ENCODE results near the gene CCL1.

Gene CCL1

GRCh38 chr17:34354637-34355036 lies 8.4 kb downstream of the CCL1 start:
- no peak overlapping the region for H2BK120ac ChIP-seq (ENCODE audit: insufficient read depth, low read length, poor library complexity)
- no peaks in the 10 kb centered on the region for H3K79me1 ChIP-seq (ENCODE audit: low read length)
- no peak overlapping the region for H3K27ac ChIP-seq (ENCODE audit: low read depth, low read length)
- H3K27me3 ChIP-seq (ENCODE audit: insufficient read depth, low read length) = no peaks in the 10 kb centered on the region
- no peak overlapping the region for H2AFZ ChIP-seq (ENCODE audit: insufficient read depth, low read length, poor library complexity)
- no peak overlapping the region for H2AK5ac ChIP-seq (ENCODE audit: low read length)
- no peak overlapping the region for H4K8ac ChIP-seq (ENCODE audit: low read depth, low read length)
- H3K79me2 ChIP-seq (ENCODE audit: control insufficient read depth, insufficient read depth, low read length, poor library complexity) = no peaks in the 10 kb centered on the region
- H3K4me3 ChIP-seq (ENCODE audit: low read depth, low read length) = no peak overlapping the region
- H3K9me3 ChIP-seq (ENCODE audit: insufficient read depth, low read depth, low read length) = no peaks in the 10 kb centered on the region
- H3K14ac ChIP-seq (ENCODE audit: low read length) = no peak overlapping the region
- H3K36me3 ChIP-seq (ENCODE audit: control insufficient read depth in 1 of 2, insufficient read depth in 2 of 2, low read length in 2 of 2) = no peaks in the 10 kb centered on the region
- no peaks in the 10 kb centered on the region for H3K4me1 ChIP-seq (ENCODE audit: control insufficient read depth in 1 of 2, insufficient read depth in 2 of 2, low read length in 2 of 2)
- H3K4me2 ChIP-seq (ENCODE audit: low read length) = no peak overlapping the region
- H3K4ac ChIP-seq (ENCODE audit: low read depth, low read length) = no peak overlapping the region
- H3K23ac ChIP-seq (ENCODE audit: low read length) = no peak overlapping the region
- no peak overlapping the region for H2BK12ac ChIP-seq (ENCODE audit: low read length)
- no peak overlapping the region for H3K9ac ChIP-seq (ENCODE audit: low read length)
- H4K12ac ChIP-seq (ENCODE audit: low read depth, low read length) = no peak overlapping the region
- DNase-seq = no peak
- H2BK5ac ChIP-seq (ENCODE audit: low read depth, low read length, poor library complexity) = no peak overlapping the region
- H4K91ac ChIP-seq (ENCODE audit: low read depth, low read length) = no peak overlapping the region
- H3K18ac ChIP-seq (ENCODE audit: low read length) = no peak overlapping the region

- H3K14ac ChIP-seq (ENCODE audit: low read length) = no peak overlapping the region
- H3K4me2 ChIP-seq (ENCODE audit: low read length) = no peak overlapping the region
- no peak overlapping the region for H4K12ac ChIP-seq (ENCODE audit: low read depth, low read length)
- no peak overlapping the region for H4K91ac ChIP-seq (ENCODE audit: low read depth, low read length)
- H3K4ac ChIP-seq (ENCODE audit: low read depth, low read length) = no peak overlapping the region
- H2AFZ ChIP-seq (ENCODE audit: insufficient read depth, low read length, poor library complexity) = no peak overlapping the region
- H3K23ac ChIP-seq (ENCODE audit: low read length) = no peak overlapping the region
- H3K79me1 ChIP-seq (ENCODE audit: low read length) = no peaks in the 10 kb centered on the region
- H3K36me3 ChIP-seq (ENCODE audit: control insufficient read depth in 1 of 2, insufficient read depth in 2 of 2, low read length in 2 of 2) = no peaks in the 10 kb centered on the region
- DNase-seq = no peak
- H3K4me3 ChIP-seq (ENCODE audit: low read depth, low read length) = no peak overlapping the region
- H3K18ac ChIP-seq (ENCODE audit: low read length) = no peak overlapping the region
- no peak overlapping the region for H2AK5ac ChIP-seq (ENCODE audit: low read length)
- no peak overlapping the region for H4K8ac ChIP-seq (ENCODE audit: low read depth, low read length)
- H2BK12ac ChIP-seq (ENCODE audit: low read length) = no peak overlapping the region
- H3K27me3 ChIP-seq (ENCODE audit: insufficient read depth, low read length) = no peaks in the 10 kb centered on the region
- no peaks in the 10 kb centered on the region for H3K79me2 ChIP-seq (ENCODE audit: control insufficient read depth, insufficient read depth, low read length, poor library complexity)
- H2BK5ac ChIP-seq (ENCODE audit: low read depth, low read length, poor library complexity) = no peak overlapping the region
- no peak overlapping the region for H3K27ac ChIP-seq (ENCODE audit: low read depth, low read length)
- no peaks in the 10 kb centered on the region for H3K9me3 ChIP-seq (ENCODE audit: insufficient read depth, low read depth, low read length)
- H3K9ac ChIP-seq (ENCODE audit: low read length) = no peak overlapping the region
- no peaks in the 10 kb centered on the region for H3K4me1 ChIP-seq (ENCODE audit: control insufficient read depth in 1 of 2, insufficient read depth in 2 of 2, low read length in 2 of 2)
- H2BK120ac ChIP-seq (ENCODE audit: insufficient read depth, low read length, poor library complexity) = no peak overlapping the region
Measured at GRCh38 chr17:34352191-34352590, 10.8 kb downstream of the CCL1 start.

- H3K4ac ChIP-seq (ENCODE audit: low read depth, low read length) = no peak overlapping the region
- H2BK5ac ChIP-seq (ENCODE audit: low read depth, low read length, poor library complexity) = no peak overlapping the region
- no peaks in the 10 kb centered on the region for H3K79me2 ChIP-seq (ENCODE audit: control insufficient read depth, insufficient read depth, low read length, poor library complexity)
- no peak overlapping the region for H2BK120ac ChIP-seq (ENCODE audit: insufficient read depth, low read length, poor library complexity)
- no peaks in the 10 kb centered on the region for H3K36me3 ChIP-seq (ENCODE audit: control insufficient read depth in 1 of 2, insufficient read depth in 2 of 2, low read length in 2 of 2)
- H3K4me2 ChIP-seq (ENCODE audit: low read length) = no peak overlapping the region
- no peak overlapping the region for H2BK12ac ChIP-seq (ENCODE audit: low read length)
- no CpG with 5 or more reads among the region's 1 CpG for WGBS (ENCODE audit: extremely low coverage, insufficient coverage, insufficient read length)
- H2AK5ac ChIP-seq (ENCODE audit: low read length) = no peak overlapping the region
- no peaks in the 10 kb centered on the region for H3K9me3 ChIP-seq (ENCODE audit: insufficient read depth, low read depth, low read length)
- H3K23ac ChIP-seq (ENCODE audit: low read length) = no peak overlapping the region
- H3K79me1 ChIP-seq (ENCODE audit: low read length) = no peaks in the 10 kb centered on the region
- H4K8ac ChIP-seq (ENCODE audit: low read depth, low read length) = no peak overlapping the region
- H3K27me3 ChIP-seq (ENCODE audit: insufficient read depth, low read length) = no peaks in the 10 kb centered on the region
- DNase-seq = no peak
- H3K14ac ChIP-seq (ENCODE audit: low read length) = no peak overlapping the region
- H3K27ac ChIP-seq (ENCODE audit: low read depth, low read length) = no peak overlapping the region
- no peak overlapping the region for H4K12ac ChIP-seq (ENCODE audit: low read depth, low read length)
- no peak overlapping the region for H3K9ac ChIP-seq (ENCODE audit: low read length)
- H4K91ac ChIP-seq (ENCODE audit: low read depth, low read length) = no peak overlapping the region
- no peaks in the 10 kb centered on the region for H3K4me1 ChIP-seq (ENCODE audit: control insufficient read depth in 1 of 2, insufficient read depth in 2 of 2, low read length in 2 of 2)
- no peak overlapping the region for H3K4me3 ChIP-seq (ENCODE audit: low read depth, low read length)
- no peak overlapping the region for H3K18ac ChIP-seq (ENCODE audit: low read length)
- no peak overlapping the region for H2AFZ ChIP-seq (ENCODE audit: insufficient read depth, low read length, poor library complexity)
Measured at GRCh38 chr17:34351096-34351495, 11.9 kb downstream of the CCL1 start.

- Histone ChIP-seq H2BK12ac (ENCODE audit: low read length) (no peak overlapping the region), H2AFZ (ENCODE audit: insufficient read depth, low read length, poor library complexity) (no peak overlapping the region), H4K8ac (ENCODE audit: low read depth, low read length) (no peak overlapping the region), H3K27me3 (ENCODE audit: insufficient read depth, low read length) (no peaks in the 10 kb centered on the region), H2BK120ac (ENCODE audit: insufficient read depth, low read length, poor library complexity) (no peak overlapping the region), H4K12ac (ENCODE audit: low read depth, low read length) (no peak overlapping the region), H2AK5ac (ENCODE audit: low read length) (no peak overlapping the region), H3K4me1 (ENCODE audit: control insufficient read depth in 1 of 2, insufficient read depth in 2 of 2, low read length in 2 of 2) (no peaks in the 10 kb centered on the region), H4K91ac (ENCODE audit: low read depth, low read length) (no peak overlapping the region), H3K14ac (ENCODE audit: low read length) (no peak overlapping the region), H3K9me3 (ENCODE audit: insufficient read depth, low read depth, low read length) (no peaks in the 10 kb centered on the region), H3K79me2 (ENCODE audit: control insufficient read depth, insufficient read depth, low read length, poor library complexity) (no peaks in the 10 kb centered on the region), H3K4ac (ENCODE audit: low read depth, low read length) (no peak overlapping the region), H3K79me1 (ENCODE audit: low read length) (no peaks in the 10 kb centered on the region), H2BK5ac (ENCODE audit: low read depth, low read length, poor library complexity) (no peak overlapping the region), H3K18ac (ENCODE audit: low read length) (no peak overlapping the region), H3K36me3 (ENCODE audit: control insufficient read depth in 1 of 2, insufficient read depth in 2 of 2, low read length in 2 of 2) (no peaks in the 10 kb centered on the region), H3K27ac (ENCODE audit: low read depth, low read length) (no peak overlapping the region), H3K23ac (ENCODE audit: low read length) (no peak overlapping the region), H3K4me3 (ENCODE audit: low read depth, low read length) (no peak overlapping the region), H3K4me2 (ENCODE audit: low read length) (no peak overlapping the region), H3K9ac (ENCODE audit: low read length) (no peak overlapping the region)
- WGBS (ENCODE audit: extremely low coverage, insufficient coverage, insufficient read length) = no CpG with 5 or more reads among the region's 4 CpGs
- DNase-seq = no peak
Measured at GRCh38 chr17:34349751-34350150, 13.3 kb downstream of the CCL1 start.

GRCh38 chr17:34347063-34347462 lies 16.0 kb downstream of the CCL1 start:
- Histone ChIP-seq H2BK5ac (ENCODE audit: low read depth, low read length, poor library complexity) (no peak overlapping the region), H3K4ac (ENCODE audit: low read depth, low read length) (no peak overlapping the region), H2AK5ac (ENCODE audit: low read length) (no peak overlapping the region), H4K8ac (ENCODE audit: low read depth, low read length) (no peak overlapping the region), H3K9me3 (ENCODE audit: insufficient read depth, low read depth, low read length) (no peaks in the 10 kb centered on the region), H3K4me2 (ENCODE audit: low read length) (no peak overlapping the region), H3K27ac (ENCODE audit: low read depth, low read length) (no peak overlapping the region), H3K9ac (ENCODE audit: low read length) (no peak overlapping the region), H3K18ac (ENCODE audit: low read length) (no peak overlapping the region), H3K27me3 (ENCODE audit: insufficient read depth, low read length) (no peaks in the 10 kb centered on the region), H2BK120ac (ENCODE audit: insufficient read depth, low read length, poor library complexity) (no peak overlapping the region), H3K4me1 (ENCODE audit: control insufficient read depth in 1 of 2, insufficient read depth in 2 of 2, low read length in 2 of 2) (no peaks in the 10 kb centered on the region), H4K12ac (ENCODE audit: low read depth, low read length) (no peak overlapping the region), H3K4me3 (ENCODE audit: low read depth, low read length) (no peak overlapping the region), H2BK12ac (ENCODE audit: low read length) (no peak overlapping the region), H3K36me3 (ENCODE audit: control insufficient read depth in 1 of 2, insufficient read depth in 2 of 2, low read length in 2 of 2) (no peaks in the 10 kb centered on the region), H3K79me1 (ENCODE audit: low read length) (no peaks in the 10 kb centered on the region), H3K14ac (ENCODE audit: low read length) (no peak overlapping the region), H4K91ac (ENCODE audit: low read depth, low read length) (no peak overlapping the region), H3K23ac (ENCODE audit: low read length) (no peak overlapping the region), H2AFZ (ENCODE audit: insufficient read depth, low read length, poor library complexity) (no peak overlapping the region), H3K79me2 (ENCODE audit: control insufficient read depth, insufficient read depth, low read length, poor library complexity) (no peaks in the 10 kb centered on the region)
- DNase-seq = no peak
- WGBS (ENCODE audit: extremely low coverage, insufficient coverage, insufficient read length) = no CpG with 5 or more reads among the region's 4 CpGs

Data from trophoblast cell (in vitro differentiated cells and primary cell).